Gastrocnemius medialis (tissue), 4 donors: ENCODE measurements around the gene MINDY3. TPM values are rescaled to one million over a fixed set of nuclear protein-coding genes. Genes with fewer than 3 reads are reported as not detected.

ENCODE experiments used
- ATAC-seq, 2 donors: fragments of 150-250 bp; one replicate each; pipeline ENCODE4 v1.9.1; 2016
- DNase-seq, 2 donors: peaks; one replicate each; pipeline ENCODE4 v3.0.0-alpha.2; 2019
- H3K27ac ChIP-seq, 4 donors: fragments of 200-600 bp; sonication (generic); 1 replicate in 1 of 4; 2 replicates in 3 of 4; pipeline ENCODE4 v1.5.1; 2016 to 2018; ENCODE audit warnings: mild to moderate bottlenecking in 2 of 4, moderate library complexity in 1 of 4
- H3K27me3 ChIP-seq, 3 donors: fragments of 200-600 bp; sonication (generic) in 2 of 3; 1 replicate in 1 of 3; 2 replicates in 2 of 3; pipeline versions ENCODE4 v1.5.1 to v1.6.0; 2016 to 2019; ENCODE audit warnings: mild to moderate bottlenecking in 1 of 3, moderate library complexity in 1 of 3
- H3K36me3 ChIP-seq, 2 donors: fragments of 200-600 bp; sonication (generic) in 1 of 2; one replicate each; pipeline ENCODE4 v1.5.1; 2017 to 2018
- H3K4me1 ChIP-seq, 2 donors: fragments of 200-600 bp; sonication (generic) in 1 of 2; one replicate each; pipeline ENCODE4 v1.5.1; 2016 to 2017; ENCODE audit warnings: mild to moderate bottlenecking in 2 of 2
- H3K4me3 ChIP-seq, 4 donors: fragments of 200-600 bp; sonication (generic) in 3 of 4; 1 replicate in 1 of 4; 2 replicates in 3 of 4; pipeline ENCODE4 v1.5.1; 2016 to 2019; ENCODE audit warnings: mild to moderate bottlenecking in 2 of 4
- H3K9me3 ChIP-seq, 3 donors: fragments of 200-600 bp; sonication (generic) in 2 of 3; 1 replicate in 1 of 3; 2 replicates in 2 of 3; pipeline ENCODE4 v1.5.1; 2016 to 2019
- POLR2A ChIP-seq, 2 donors: fragments of 450-650 bp; IDR thresholded peaks; one replicate each; pipeline ENCODE4 v1.6.1; 2017; ENCODE audit warnings: antibody characterized with exemption in 2 of 2, mild to moderate bottlenecking in 2 of 2, moderate library complexity in 2 of 2
- in situ Hi-C, 4 donors: fragments of 200-750 bp; cut with MboI; loops; one replicate each; pipeline versions ENCODE4 v1.15.0 to v1.8.0; 2017; ENCODE audit warnings: low sequenced_read_pairs in 4 of 4
- intact Hi-C: fragments of 100-400 bp; cut with DNase I; formaldehyde crosslinking; loops from one replicate; pipeline ENCODE4 v1.15.1; 2023; ENCODE audit warnings: low total_unique reads
- total RNA-seq, 4 donors: library from RNA; depleted of rRNA; stranded (reverse); fragments of >200 nt; gene quantifications; one replicate each; pipeline versions ENCODE4 v1.1.0 to v1.2.3, GENCODE V29; 2016
- TF ChIP-seq, protein P1 (sequence below), 5 experiments: fragments of 450-650 bp in 3 of 5; fragments of 200-600 bp in 2 of 5; sonication (generic) in 2 of 5; IDR thresholded peaks in 4 of 5; conservative IDR thresholded peaks in 1 of 5; 1 replicate in 4 of 5; 2 replicates in 1 of 5; pipeline ENCODE4 v1.5.1; 2016 to 2019; ENCODE audit warnings: antibody characterized with exemption in 5 of 5, mild to moderate bottlenecking in 3 of 5, moderate library complexity in 3 of 5

The MINDY3 gene
- total RNA-seq, 4 donors from 2014 or later: 7.6 to 37.5 (median 10.8) TPM

DNA sequence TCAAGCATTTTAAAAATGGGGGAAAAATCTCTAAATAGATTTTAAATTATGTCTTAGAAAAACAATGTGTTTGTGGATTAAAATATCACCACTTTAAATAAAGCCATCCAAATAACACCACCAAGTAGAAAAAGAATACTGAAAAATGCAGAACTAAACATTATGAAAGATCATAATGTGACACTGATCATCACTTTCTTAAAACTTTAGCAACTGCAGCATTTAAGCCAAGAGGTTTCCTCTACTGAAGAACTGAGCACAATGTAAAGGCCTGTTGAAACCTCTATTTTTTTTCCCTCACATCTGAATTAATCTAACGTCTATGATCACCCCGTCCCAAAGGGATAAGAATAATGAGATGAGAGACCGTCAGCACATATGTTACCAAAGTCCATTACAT, 18.6 kb downstream of the MINDY3 start:
- intact Hi-C loops: no loop called here
- in situ Hi-C loops: no loop called here
- no peaks in the 10 kb centered on the region for H3K27me3 ChIP-seq
- no peak overlapping the region for H3K4me3 ChIP-seq
- DNase-seq: no peak
- H3K4me1 ChIP-seq: peaks cover 3 to 16% of the 10 kb centered on the region in 2 donors
- H3K9me3 ChIP-seq: no peaks in the 10 kb centered on the region
- ATAC-seq: no peak
- no peak overlapping the region for H3K27ac ChIP-seq
- no peaks in the 10 kb centered on the region for H3K36me3 ChIP-seq
- TF ChIP-seq POLR2A (IDR thresholded peaks at IDR 0.05): no peak
- TF ChIP-seq, protein P1, sequence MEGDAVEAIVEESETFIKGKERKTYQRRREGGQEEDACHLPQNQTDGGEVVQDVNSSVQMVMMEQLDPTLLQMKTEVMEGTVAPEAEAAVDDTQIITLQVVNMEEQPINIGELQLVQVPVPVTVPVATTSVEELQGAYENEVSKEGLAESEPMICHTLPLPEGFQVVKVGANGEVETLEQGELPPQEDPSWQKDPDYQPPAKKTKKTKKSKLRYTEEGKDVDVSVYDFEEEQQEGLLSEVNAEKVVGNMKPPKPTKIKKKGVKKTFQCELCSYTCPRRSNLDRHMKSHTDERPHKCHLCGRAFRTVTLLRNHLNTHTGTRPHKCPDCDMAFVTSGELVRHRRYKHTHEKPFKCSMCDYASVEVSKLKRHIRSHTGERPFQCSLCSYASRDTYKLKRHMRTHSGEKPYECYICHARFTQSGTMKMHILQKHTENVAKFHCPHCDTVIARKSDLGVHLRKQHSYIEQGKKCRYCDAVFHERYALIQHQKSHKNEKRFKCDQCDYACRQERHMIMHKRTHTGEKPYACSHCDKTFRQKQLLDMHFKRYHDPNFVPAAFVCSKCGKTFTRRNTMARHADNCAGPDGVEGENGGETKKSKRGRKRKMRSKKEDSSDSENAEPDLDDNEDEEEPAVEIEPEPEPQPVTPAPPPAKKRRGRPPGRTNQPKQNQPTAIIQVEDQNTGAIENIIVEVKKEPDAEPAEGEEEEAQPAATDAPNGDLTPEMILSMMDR (IDR thresholded peaks at IDR 0.05 in 4 of 5, conservative IDR thresholded peaks at IDR 0.05 in 1 of 5): no peak

DNA sequence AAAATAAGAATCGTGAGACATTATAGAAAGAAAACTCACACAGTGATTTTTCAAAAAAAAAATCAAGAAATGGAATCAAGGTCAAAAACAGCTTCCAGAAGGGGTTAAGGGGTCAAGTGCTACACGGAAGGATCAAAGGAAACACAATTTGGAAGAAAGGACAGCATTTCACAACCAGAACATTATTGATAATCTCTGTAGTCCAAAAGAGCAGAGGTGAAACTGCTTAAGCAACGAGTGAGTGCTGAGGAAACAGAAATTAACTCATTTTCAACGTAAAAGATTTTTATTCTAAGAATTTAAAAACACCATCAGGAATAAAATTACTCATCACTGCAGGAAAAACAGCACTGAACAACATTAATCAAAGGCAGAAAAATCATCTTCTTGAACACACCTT, 23.5 kb downstream of the MINDY3 start:
- TF ChIP-seq POLR2A (IDR thresholded peaks at IDR 0.05): no peak
- TF ChIP-seq, protein P1 (IDR thresholded peaks at IDR 0.05 in 4 of 5, conservative IDR thresholded peaks at IDR 0.05 in 1 of 5): no peak
- no peak for ATAC-seq
- Histone ChIP-seq H3K9me3 (no peaks in the 10 kb centered on the region), H3K4me1 (peaks cover 3 to 7% of the 10 kb centered on the region in 2 donors), H3K27ac (no peak overlapping the region), H3K36me3 (peaks cover 0 to 7% of the 10 kb centered on the region in 2 donors), H3K27me3 (no peaks in the 10 kb centered on the region), H3K4me3 (no peak overlapping the region)
- DNase-seq: no peak
- intact Hi-C loops: no loop called here
- in situ Hi-C loops: no loop called here

GRCh38 chr10:15829495-15829894, 30.8 kb downstream of the MINDY3 start:
- DNase-seq (no peak), ATAC-seq (no peak)
- H3K9me3 ChIP-seq: no peaks in the 10 kb centered on the region
- H3K36me3 ChIP-seq: peaks cover 0 to 24% of the 10 kb centered on the region in 2 donors
- in situ Hi-C loops (loop anchor here in 3 of 4 donors (5.0 to 10.0 kb wide), 4 partner anchors 185 to 397 kb away; no protein-coding TSS in a partner anchor), intact Hi-C loops (loop anchor here (10.0 kb wide), 2 partner anchors 185 to 245 kb away; no protein-coding TSS in a partner anchor)
- H3K4me1 ChIP-seq: no peaks in the 10 kb centered on the region
- no peak overlapping the region for H3K27ac ChIP-seq
- no peaks in the 10 kb centered on the region for H3K27me3 ChIP-seq
- TF ChIP-seq, protein P1 (IDR thresholded peaks at IDR 0.05 in 4 of 5, conservative IDR thresholded peaks at IDR 0.05 in 1 of 5): no peak
- TF ChIP-seq POLR2A (IDR thresholded peaks at IDR 0.05): no peak
- no peak overlapping the region for H3K4me3 ChIP-seq

DNA sequence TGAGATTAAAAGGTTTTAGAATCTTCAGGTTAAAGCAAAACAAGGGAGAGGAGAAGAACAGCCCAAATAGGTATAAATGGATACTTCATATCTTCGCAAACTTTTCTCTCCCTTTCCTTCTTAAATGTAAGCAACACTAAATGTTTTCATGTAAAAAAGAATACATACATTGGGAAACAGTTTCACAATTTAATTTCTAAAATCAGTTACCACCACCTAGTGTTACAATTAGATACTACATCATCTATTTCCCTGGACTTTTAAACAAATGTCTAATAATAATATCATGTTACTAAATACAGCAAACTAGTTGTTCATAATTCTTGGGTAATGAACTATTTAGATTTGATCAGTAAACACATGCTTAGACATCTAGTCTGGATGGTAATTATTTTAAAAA, 35.8 kb downstream of the MINDY3 start:
- Histone ChIP-seq H3K36me3 (peaks cover 0 to 13% of the 10 kb centered on the region in 2 donors), H3K9me3 (no peaks in the 10 kb centered on the region), H3K4me3 (no peak overlapping the region), H3K27ac (no peak overlapping the region), H3K27me3 (no peaks in the 10 kb centered on the region), H3K4me1 (no peaks in the 10 kb centered on the region)
- in situ Hi-C loops (loop anchor here in 3 of 4 donors (5.0 to 25.0 kb wide), 4 partner anchors 102 to 390 kb away; no protein-coding TSS in a partner anchor), intact Hi-C loops (loop anchor here (2.0 to 10.0 kb wide), 3 partner anchors 180 to 390 kb away; no protein-coding TSS in a partner anchor)
- DNase-seq (no peak), ATAC-seq (no peak)
- TF ChIP-seq, protein P1 (IDR thresholded peaks at IDR 0.05 in 4 of 5, conservative IDR thresholded peaks at IDR 0.05 in 1 of 5): peak; percentile 39 to 59 (median 55)
- TF ChIP-seq POLR2A (IDR thresholded peaks at IDR 0.05): no peak
